ENCODE results near the gene TRIM17. TPM values are rescaled to one million over a fixed set of nuclear protein-coding genes. Genes with fewer than 3 reads are reported as not detected.

Gene TRIM17
- total and polyA plus RNA-seq, 7 donors, result 0.44 to 0.95 TPM; not detected in 5

- intact Hi-C loops (cut with DNase I), result no loop called here
- 91 to 94% methylated on average over 14 of the region's 14 CpGs for WGBS, 2 donors
- Histone ChIP-seq H3K36me3 (peaks cover 0 to 45% (median 11%) of the 10 kb centered on the region in 4 donors), H3K9me3 (no peaks in the 10 kb centered on the region), H3K4me1 (peaks cover 0 to 33% (median 30%) of the 10 kb centered on the region in 4 donors), H3K27me3 (no peaks in the 10 kb centered on the region), H3K27ac (no peak overlapping the region), H3K4me3 (no peak overlapping the region)
- TF ChIP-seq POLR2AphosphoS5 (IDR thresholded peaks at IDR 0.05), result no peak
- TF ChIP-seq EP300 (IDR thresholded peaks at IDR 0.05), result no peak
- no peak for TF ChIP-seq POLR2A (IDR thresholded peaks at IDR 0.05)
- no peak for TF ChIP-seq CTCF (IDR thresholded peaks at IDR 0.05)
- no peak for DNase-seq
Observed at GRCh38 chr1:228401782-228402640, 14.7 kb downstream of the TRIM17 start.

- intact Hi-C loops (cut with DNase I), result no loop called here
- peaks cover 0 to 56% (median 22%) of the 10 kb centered on the region in 4 donors for H3K36me3 ChIP-seq
Observed at GRCh38 chr1:228400692-228401454, 15.8 kb downstream of the TRIM17 start.

GRCh38 chr1:228400237-228400651 is 16.4 kb downstream of the TRIM17 start:
- 92 to 95% methylated on average over 11 of the region's 11 CpGs for WGBS, 2 donors
- H3K4me3 ChIP-seq, result no peak overlapping the region
- TF ChIP-seq POLR2A (IDR thresholded peaks at IDR 0.05), result no peak
- no peak for TF ChIP-seq EP300 (IDR thresholded peaks at IDR 0.05)
- TF ChIP-seq POLR2AphosphoS5 (IDR thresholded peaks at IDR 0.05), result no peak
- TF ChIP-seq CTCF (IDR thresholded peaks at IDR 0.05), result no peak
- H3K9me3 ChIP-seq, result no peaks in the 10 kb centered on the region
- H3K36me3 ChIP-seq, result peaks cover 0 to 62% (median 28%) of the 10 kb centered on the region in 4 donors
- no peak overlapping the region for H3K27ac ChIP-seq
- H3K4me1 ChIP-seq, result peaks cover 0 to 24% (median 22%) of the 10 kb centered on the region in 4 donors
- DNase-seq, result peak; percentile 40
- no peaks in the 10 kb centered on the region for H3K27me3 ChIP-seq
- intact Hi-C loops (cut with DNase I), result no loop called here

More at GRCh38 chr1:228400692-228401454, 15.8 kb downstream of the TRIM17 start:
- no peak overlapping the region for H3K4me3 ChIP-seq
- no peak overlapping the region for H3K27ac ChIP-seq
- no peaks in the 10 kb centered on the region for H3K27me3 ChIP-seq
- peak; percentile 62 for DNase-seq
- no peak for TF ChIP-seq CTCF (IDR thresholded peaks at IDR 0.05)
- no peak for TF ChIP-seq EP300 (IDR thresholded peaks at IDR 0.05)
- no peak for TF ChIP-seq POLR2A (IDR thresholded peaks at IDR 0.05)
- no peak for TF ChIP-seq POLR2AphosphoS5 (IDR thresholded peaks at IDR 0.05)
- peaks cover 0 to 30% (median 28%) of the 10 kb centered on the region in 4 donors for H3K4me1 ChIP-seq
- no peaks in the 10 kb centered on the region for H3K9me3 ChIP-seq
- WGBS, 2 donors, result 93 to 95% methylated on average over 19 of the region's 19 CpGs

- DNase-seq, result peak; percentile 30
- TF ChIP-seq POLR2A (IDR thresholded peaks at IDR 0.05) (no peak), CTCF (IDR thresholded peaks at IDR 0.05) (no peak), POLR2AphosphoS5 (IDR thresholded peaks at IDR 0.05) (no peak), EP300 (IDR thresholded peaks at IDR 0.05) (no peak)
- Histone ChIP-seq H3K27me3 (no peaks in the 10 kb centered on the region), H3K4me1 (peaks cover 0 to 18% (median 16%) of the 10 kb centered on the region in 4 donors), H3K36me3 (peaks cover 0 to 68% (median 30%) of the 10 kb centered on the region in 4 donors), H3K4me3 (no peak overlapping the region), H3K27ac (no peak overlapping the region), H3K9me3 (no peaks in the 10 kb centered on the region)
- WGBS, 2 donors, result 95 to 96% methylated on average over 14 of the region's 14 CpGs
- intact Hi-C loops (cut with DNase I), result no loop called here
Observed at GRCh38 chr1:228399531-228400236, 17.0 kb downstream of the TRIM17 start.
